KMS-11 (cell line): ENCODE data around the gene ZFAND3.

Experiments used
- H2AFZ ChIP-seq: fragments of 200-600 bp; sonication (generic); 2 replicates; pipeline ENCODE4 v1.6.1; 2016; ENCODE audit warnings: antibody characterized with exemption, mixed run types, low read depth
- H3K27ac ChIP-seq: fragments of 200-600 bp; sonication (generic); 2 replicates; pipeline ENCODE4 v1.6.1; 2016; ENCODE audit warnings: mild to moderate bottlenecking, mixed run types
- H3K27me3 ChIP-seq: fragments of 200-600 bp; sonication (generic); 2 replicates; pipeline ENCODE4 v1.6.1; 2017; ENCODE audit warnings: mild to moderate bottlenecking, low read depth, mixed run types, moderate library complexity; ENCODE audit not compliant: insufficient read depth
- H3K36me3 ChIP-seq: fragments of 200-600 bp; sonication (generic); 2 replicates; pipeline ENCODE4 v1.6.1; 2017; ENCODE audit warnings: mild to moderate bottlenecking, mixed run types; ENCODE audit not compliant: insufficient read depth
- H3K4me1 ChIP-seq: fragments of 200-600 bp; sonication (generic); 2 replicates; pipeline ENCODE4 v1.6.1; 2016; ENCODE audit warnings: mild to moderate bottlenecking, low read depth, mixed run types; ENCODE audit not compliant: poor library complexity, severe bottlenecking
- H3K4me2 ChIP-seq: fragments of 200-600 bp; sonication (generic); 2 replicates; pipeline ENCODE4 v1.7.0; 2016; ENCODE audit warnings: mild to moderate bottlenecking, mixed run types
- H3K4me3 ChIP-seq: fragments of 200-600 bp; sonication (generic); IDR thresholded peaks from 2 replicates; pipeline ENCODE4 v1.6.1; 2017; ENCODE audit warnings: low read depth, low read length, mixed read lengths; ENCODE audit not compliant: insufficient read depth
- H3K79me2 ChIP-seq: fragments of 200-600 bp; sonication (generic); 2 replicates; pipeline ENCODE4 v1.6.1; 2016; ENCODE audit warnings: low read depth, mixed run types; ENCODE audit not compliant: insufficient read depth
- H3K9ac ChIP-seq: fragments of 200-600 bp; sonication (generic); 2 replicates; pipeline ENCODE4 v1.6.1; 2016; ENCODE audit warnings: mild to moderate bottlenecking, mixed run types
- H4K20me1 ChIP-seq: fragments of 200-600 bp; sonication (generic); 2 replicates; pipeline ENCODE4 v1.6.1; 2016; ENCODE audit warnings: mild to moderate bottlenecking, mixed run types; ENCODE audit not compliant: insufficient read depth
- TF ChIP-seq, protein P1 (sequence below): fragments of 200-600 bp; sonication (generic); conservative IDR thresholded peaks from 2 replicates; pipeline ENCODE4 v1.6.1; 2017; ENCODE audit warnings: low read depth, mild to moderate bottlenecking, antibody characterized with exemption, low read length, moderate library complexity, mixed read lengths

ZFAND3 gene

DNA sequence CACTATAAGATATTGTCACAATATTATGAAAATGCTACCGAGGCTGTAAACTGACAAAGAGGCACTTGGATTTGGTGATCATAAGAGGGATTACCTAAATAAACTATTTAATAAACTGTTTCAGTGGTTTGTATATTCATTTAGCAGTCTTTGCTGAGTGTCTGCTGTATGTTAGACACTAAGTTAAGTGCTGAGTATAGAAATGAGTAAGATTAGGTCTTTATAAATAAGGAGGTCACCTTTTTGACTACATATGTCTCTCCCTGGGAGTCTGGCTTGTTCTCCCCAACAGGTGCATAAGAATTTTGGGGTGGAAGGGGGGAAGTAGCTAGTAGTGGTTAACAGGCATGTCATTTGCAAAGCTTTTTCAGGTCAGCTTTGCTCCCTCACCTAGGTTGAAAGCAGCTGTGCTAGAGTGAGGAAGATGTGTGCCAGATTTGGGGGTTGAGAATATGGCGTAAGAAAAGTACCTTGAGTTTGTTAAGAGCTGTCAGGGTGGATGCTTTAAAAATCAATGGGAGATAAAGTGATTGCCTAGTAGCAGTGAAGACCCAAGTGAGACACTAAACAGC, 246.3 kb downstream of the ZFAND3 start:
- Histone ChIP-seq H4K20me1 (no peaks in the 10 kb centered on the region), H3K79me2 (no peaks in the 10 kb centered on the region), H3K27ac (no peak overlapping the region), H3K4me3 (no peak overlapping the region), H3K36me3 (no peaks in the 10 kb centered on the region; the same call in 1 of the 2 replicates), H3K9ac (no peak overlapping the region), H3K4me2 (no peak overlapping the region), H3K4me1 (no peaks in the 10 kb centered on the region), H2AFZ (no peak overlapping the region), H3K27me3 (no peaks in the 10 kb centered on the region)
- TF ChIP-seq, protein P1, sequence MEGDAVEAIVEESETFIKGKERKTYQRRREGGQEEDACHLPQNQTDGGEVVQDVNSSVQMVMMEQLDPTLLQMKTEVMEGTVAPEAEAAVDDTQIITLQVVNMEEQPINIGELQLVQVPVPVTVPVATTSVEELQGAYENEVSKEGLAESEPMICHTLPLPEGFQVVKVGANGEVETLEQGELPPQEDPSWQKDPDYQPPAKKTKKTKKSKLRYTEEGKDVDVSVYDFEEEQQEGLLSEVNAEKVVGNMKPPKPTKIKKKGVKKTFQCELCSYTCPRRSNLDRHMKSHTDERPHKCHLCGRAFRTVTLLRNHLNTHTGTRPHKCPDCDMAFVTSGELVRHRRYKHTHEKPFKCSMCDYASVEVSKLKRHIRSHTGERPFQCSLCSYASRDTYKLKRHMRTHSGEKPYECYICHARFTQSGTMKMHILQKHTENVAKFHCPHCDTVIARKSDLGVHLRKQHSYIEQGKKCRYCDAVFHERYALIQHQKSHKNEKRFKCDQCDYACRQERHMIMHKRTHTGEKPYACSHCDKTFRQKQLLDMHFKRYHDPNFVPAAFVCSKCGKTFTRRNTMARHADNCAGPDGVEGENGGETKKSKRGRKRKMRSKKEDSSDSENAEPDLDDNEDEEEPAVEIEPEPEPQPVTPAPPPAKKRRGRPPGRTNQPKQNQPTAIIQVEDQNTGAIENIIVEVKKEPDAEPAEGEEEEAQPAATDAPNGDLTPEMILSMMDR, result no peak

GRCh38 chr6:38067263-38067980, 247.9 kb downstream of the ZFAND3 start:
- TF ChIP-seq, protein P1, result no peak
- no peak overlapping the region for H3K9ac ChIP-seq
- no peaks in the 10 kb centered on the region; the same call in 1 of the 2 replicates for H3K36me3 ChIP-seq
- H3K27ac ChIP-seq, result no peak overlapping the region
- no peak overlapping the region for H2AFZ ChIP-seq
- no peaks in the 10 kb centered on the region for H3K27me3 ChIP-seq
- H3K4me1 ChIP-seq, result no peaks in the 10 kb centered on the region
- no peaks in the 10 kb centered on the region for H3K79me2 ChIP-seq
- no peaks in the 10 kb centered on the region for H4K20me1 ChIP-seq
- no peak overlapping the region for H3K4me3 ChIP-seq
- no peak overlapping the region for H3K4me2 ChIP-seq

GRCh38 chr6:38068854-38069590, 249.5 kb downstream of the ZFAND3 start:
- Histone ChIP-seq H3K79me2 (no peaks in the 10 kb centered on the region), H4K20me1 (no peaks in the 10 kb centered on the region), H3K4me2 (no peak overlapping the region), H3K27me3 (no peaks in the 10 kb centered on the region), H3K36me3 (no peaks in the 10 kb centered on the region), H3K9ac (no peak overlapping the region), H2AFZ (no peak overlapping the region), H3K27ac (no peak overlapping the region), H3K4me1 (no peaks in the 10 kb centered on the region), H3K4me3 (no peak overlapping the region)
- TF ChIP-seq, protein P1, result no peak

DNA sequence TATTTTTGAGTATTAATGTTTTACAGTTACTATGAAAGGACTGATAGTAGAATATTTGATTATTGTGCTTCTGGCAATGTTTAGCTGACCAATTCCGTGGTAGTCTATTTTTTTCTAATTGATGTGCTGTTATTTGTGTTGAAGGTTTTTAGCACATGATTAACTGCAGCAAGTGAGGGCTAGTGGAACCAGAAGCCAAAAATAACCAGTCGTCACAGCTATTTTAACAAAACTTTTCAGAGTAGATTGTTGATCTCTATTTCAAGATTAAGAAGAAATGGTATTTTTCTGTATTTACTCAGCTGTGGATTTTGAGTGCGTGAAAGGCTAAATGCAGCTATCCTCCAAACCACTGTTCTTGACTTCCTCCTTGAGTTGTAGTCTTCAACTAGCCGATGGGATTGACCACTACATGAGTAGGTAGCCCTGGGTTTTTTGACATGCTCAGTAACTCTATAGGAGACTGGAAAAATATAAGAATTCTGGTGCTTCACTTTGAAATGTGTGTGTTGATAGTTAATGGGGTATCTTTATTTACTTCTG, 258.0 kb downstream of the ZFAND3 start:
- Histone ChIP-seq H4K20me1 (no peaks in the 10 kb centered on the region), H3K9ac (no peak overlapping the region), H2AFZ (no peak overlapping the region), H3K4me1 (no peaks in the 10 kb centered on the region), H3K79me2 (no peaks in the 10 kb centered on the region), H3K36me3 (no peaks in the 10 kb centered on the region), H3K4me2 (no peak overlapping the region), H3K27ac (no peak overlapping the region), H3K27me3 (no peaks in the 10 kb centered on the region), H3K4me3 (no peak overlapping the region)
- TF ChIP-seq, protein P1, result no peak
